Measurements from ENCODE around the gene GZMM. TPM values are rescaled to one million over a fixed set of nuclear protein-coding genes. Genes with fewer than 3 reads are reported as not detected.

Gene GZMM
- under 1 TPM in 1 of 2 donors, not detected in 1; 0.51 TPM for total RNA-seq
- not detected for polyA plus RNA-seq (2013, experiment 1 of 2)
- polyA plus RNA-seq (2013, experiment 2 of 2), result not detected
- long read RNA-seq, experiment 1, result 0 reads
- long read RNA-seq, experiment 2, result 0 reads
- long read RNA-seq, experiment 3, result 0 reads
- long read RNA-seq, experiment 4, partial matches to known transcripts, result 0 of 1 reads
- long read RNA-seq, experiment 4, other reads (novel, unspliced or antisense), result 0 of 1 reads

- H3K27me3 Mint-ChIP-seq (ENCODE audit: insufficient read depth), result no peaks in the 10 kb centered on the region
- H3K9me3 Mint-ChIP-seq, result no peaks in the 10 kb centered on the region
- H3K27me3 ChIP-seq (ENCODE audit: control insufficient read depth, insufficient read depth, low read length, poor library complexity, severe bottlenecking), result no peaks in the 10 kb centered on the region
- H3K36me3 ChIP-seq (ENCODE audit: control insufficient read depth, insufficient read depth, low read length), result no peaks in the 10 kb centered on the region
- peaks cover 6% of the 10 kb centered on the region for H3K36me3 Mint-ChIP-seq (ENCODE audit: low read depth)
- no peak within 1 kb of the TSS for H3K9ac ChIP-seq (ENCODE audit: extremely low read depth, low read length, poor library complexity, severe bottlenecking)
- H3K27ac Mint-ChIP-seq, result peak within 1 kb of the TSS; percentile 24
- no peak for TF ChIP-seq CTCF (conservative IDR thresholded peaks at IDR 0.05)
- no peak within 1 kb of the TSS for H3K4me3 Mint-ChIP-seq
- no peaks in the 10 kb centered on the region for H3K4me1 ChIP-seq (ENCODE audit: control insufficient read depth, insufficient read depth, low read length)
- peak; percentile 39 for DNase-seq
- 90 to 92% methylated on average over 20 to 31 of the region's 31 CpGs for WGBS, 2 experiments (ENCODE audit: insufficient coverage in 1 of 2, insufficient read length in 1 of 2)
- H3K9me3 ChIP-seq (ENCODE audit: control insufficient read depth, low read length), result no peaks in the 10 kb centered on the region
- H3K27ac ChIP-seq (ENCODE audit: low read depth, low read length), result no peak within 1 kb of the TSS
- no peak within 1 kb of the TSS for H3K4me3 ChIP-seq (ENCODE audit: low read length)
- H3K4me1 Mint-ChIP-seq, result no peaks in the 10 kb centered on the region
Measured at GRCh38 chr19:543910-544608, at the start of gene GZMM. TSS of gene GZMM (plus strand) at chr19:544053. CDS start at chr19:544072, 19 bp downstream.

GRCh38 chr19:494171-495080 is 49.4 kb upstream of the GZMM start:
- 84 to 89% methylated on average over 18 to 22 of the region's 22 CpGs for WGBS, 2 experiments (ENCODE audit: insufficient coverage in 1 of 2, insufficient read length in 1 of 2)
- Histone ChIP-seq H3K9me3 (ENCODE audit: control insufficient read depth, low read length) (no peaks in the 10 kb centered on the region), H3K4me1 (ENCODE audit: control insufficient read depth, insufficient read depth, low read length) (no peaks in the 10 kb centered on the region), H3K27ac (ENCODE audit: low read depth, low read length) (no peak overlapping the region), H3K4me3 (ENCODE audit: low read length) (no peak overlapping the region), H3K27me3 (ENCODE audit: control insufficient read depth, insufficient read depth, low read length, poor library complexity, severe bottlenecking) (peaks cover 22% of the 10 kb centered on the region), H3K9ac (ENCODE audit: extremely low read depth, low read length, poor library complexity, severe bottlenecking) (no peak overlapping the region), H3K36me3 (ENCODE audit: control insufficient read depth, insufficient read depth, low read length) (no peaks in the 10 kb centered on the region)
- DNase-seq, result peak; percentile 55
- no peak overlapping the region for H3K4me3 Mint-ChIP-seq
- H3K4me1 Mint-ChIP-seq, result no peaks in the 10 kb centered on the region
- TF ChIP-seq CTCF (conservative IDR thresholded peaks at IDR 0.05), result no peak
- peaks cover 30% of the 10 kb centered on the region for H3K27me3 Mint-ChIP-seq (ENCODE audit: insufficient read depth)
- no peaks in the 10 kb centered on the region for H3K36me3 Mint-ChIP-seq (ENCODE audit: low read depth)
- H3K9me3 Mint-ChIP-seq, result peaks cover 3% of the 10 kb centered on the region
- no peak overlapping the region for H3K27ac Mint-ChIP-seq

- Histone ChIP-seq H3K36me3 (ENCODE audit: control insufficient read depth, insufficient read depth, low read length) (no peaks in the 10 kb centered on the region), H3K9me3 (ENCODE audit: control insufficient read depth, low read length) (no peaks in the 10 kb centered on the region), H3K4me1 (ENCODE audit: control insufficient read depth, insufficient read depth, low read length) (no peaks in the 10 kb centered on the region), H3K27ac (ENCODE audit: low read depth, low read length) (no peak overlapping the region), H3K9ac (ENCODE audit: extremely low read depth, low read length, poor library complexity, severe bottlenecking) (no peak overlapping the region), H3K4me3 (ENCODE audit: low read length) (no peak overlapping the region), H3K27me3 (ENCODE audit: control insufficient read depth, insufficient read depth, low read length, poor library complexity, severe bottlenecking) (peaks cover 24% of the 10 kb centered on the region)
- H3K27me3 Mint-ChIP-seq (ENCODE audit: insufficient read depth), result peaks cover 35% of the 10 kb centered on the region
- H3K4me1 Mint-ChIP-seq, result no peaks in the 10 kb centered on the region
- H3K27ac Mint-ChIP-seq, result no peak overlapping the region
- H3K4me3 Mint-ChIP-seq, result no peak overlapping the region
- no peaks in the 10 kb centered on the region for H3K36me3 Mint-ChIP-seq (ENCODE audit: low read depth)
- 89 to 92% methylated on average over 5 to 8 of the region's 10 CpGs for WGBS, 2 experiments (ENCODE audit: insufficient coverage in 1 of 2, insufficient read length in 1 of 2)
- peaks cover 3% of the 10 kb centered on the region for H3K9me3 Mint-ChIP-seq
- DNase-seq, result no peak
- no peak for TF ChIP-seq CTCF (conservative IDR thresholded peaks at IDR 0.05)
Measured at GRCh38 chr19:495081-495401, 48.8 kb upstream of the GZMM start.
